GM19240 (cell line): ENCODE data around the gene TUBA4B.
A peak's percentile ranks its signal among the peaks of the same experiment; 100 is the strongest.

ENCODE experiments used
- DNase-seq: peaks from one replicate; pipeline ENCODE4 v3.0.0; 2011; ENCODE audit warnings: low spot score; ENCODE audit not compliant: insufficient read length

Gene TUBA4B

DNA sequence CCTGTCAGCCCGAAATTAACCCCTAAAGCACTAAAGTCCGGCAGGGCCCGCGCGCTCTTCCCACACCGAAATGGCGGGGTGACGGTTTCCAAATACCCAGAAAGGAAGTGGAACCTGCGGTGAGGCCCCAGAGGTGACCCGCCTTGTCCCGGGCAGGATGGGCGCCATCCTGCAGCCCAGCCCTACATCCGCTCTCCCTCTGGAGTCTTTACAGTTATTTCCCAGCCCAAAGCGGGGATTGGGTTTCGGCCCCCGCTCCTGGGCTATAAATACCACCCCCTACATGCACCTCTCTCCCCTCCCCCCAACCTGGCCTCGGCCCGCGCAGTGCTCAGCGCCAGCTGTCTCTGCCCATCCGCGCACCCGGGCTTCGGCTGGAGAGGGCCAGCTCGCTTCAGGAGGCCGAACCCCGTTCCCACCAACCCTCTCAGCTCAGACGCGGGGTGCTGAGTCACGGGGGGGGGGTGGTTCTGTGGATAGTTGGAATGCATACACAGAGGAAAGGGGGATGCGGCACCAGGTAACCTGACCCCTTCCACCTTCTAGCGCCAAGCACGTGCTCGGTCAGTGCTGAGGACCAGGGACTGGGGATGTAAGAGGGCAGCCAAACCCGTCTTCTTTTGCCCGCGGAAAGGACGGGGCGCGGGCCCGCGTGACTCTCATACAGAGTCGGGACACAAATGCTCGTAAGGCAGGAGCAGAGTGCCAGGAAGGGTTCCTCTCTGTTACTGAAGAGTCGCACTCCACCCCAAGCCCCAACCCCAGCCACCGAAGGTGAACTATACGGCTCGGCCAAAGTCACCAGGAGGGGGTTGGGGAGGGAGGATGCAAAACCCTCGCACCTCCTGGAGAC lies at the start of gene TUBA4B:
TUBA4B (plus strand) TSS at position 344 of the 853 bp plus-strand sequence; CDS start at position 509, 165 bp downstream.
- DNase-seq, result no peak

DNA sequence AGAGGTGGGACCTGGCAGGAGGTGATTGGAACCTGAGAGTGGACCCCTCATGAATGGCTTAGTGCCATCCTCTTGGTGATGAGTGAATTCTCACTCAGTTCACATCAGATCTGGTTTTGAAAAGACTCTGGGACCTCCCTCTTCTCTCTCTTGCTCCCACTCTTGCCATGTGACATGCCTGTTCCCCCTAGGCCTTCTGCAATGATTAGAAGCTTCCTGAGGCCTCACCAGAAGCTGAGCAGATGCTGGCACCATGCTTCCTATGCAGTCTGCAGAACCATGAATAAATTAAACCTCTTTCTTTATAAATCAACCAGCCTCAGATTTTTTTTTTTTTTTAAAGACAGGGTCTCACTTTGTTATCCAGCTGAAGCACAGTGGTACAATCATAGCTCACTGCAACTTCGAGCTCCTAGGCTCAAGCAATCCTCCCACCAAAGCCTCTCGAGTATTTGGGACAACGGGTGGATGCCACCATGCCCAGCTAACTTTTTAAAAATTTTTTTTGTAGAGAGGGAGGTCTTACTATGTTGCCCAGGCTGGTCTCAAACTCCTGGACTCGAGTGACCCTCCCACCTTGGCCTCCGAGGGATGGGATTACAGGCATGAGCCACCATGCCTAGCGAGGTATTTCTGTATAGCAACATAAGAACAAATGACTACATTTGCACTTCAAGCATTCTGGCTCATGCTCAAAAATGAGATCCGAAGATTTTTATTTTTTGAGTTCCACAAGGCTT lies 48.4 kb upstream of the TUBA4B start:
- no peak for DNase-seq

DNA sequence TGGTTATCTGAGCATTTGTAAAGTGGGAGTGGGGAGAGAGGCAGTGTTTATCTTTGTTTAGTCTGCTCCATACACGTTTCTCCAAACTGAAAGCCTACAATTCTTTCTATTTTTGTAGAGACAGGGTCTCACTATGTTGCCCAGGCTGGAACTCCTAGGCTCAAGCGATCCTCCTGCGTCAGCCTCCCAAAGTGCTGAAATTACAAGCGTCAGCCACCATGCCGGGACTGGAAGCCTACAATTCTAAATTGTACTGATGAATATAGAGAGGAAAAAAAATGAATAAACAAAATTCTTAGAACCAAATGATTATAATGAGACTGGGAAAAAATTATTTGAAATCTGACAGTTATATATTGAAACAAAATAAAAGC lies 47.9 kb upstream of the TUBA4B start:
- DNase-seq, result no peak

DNA sequence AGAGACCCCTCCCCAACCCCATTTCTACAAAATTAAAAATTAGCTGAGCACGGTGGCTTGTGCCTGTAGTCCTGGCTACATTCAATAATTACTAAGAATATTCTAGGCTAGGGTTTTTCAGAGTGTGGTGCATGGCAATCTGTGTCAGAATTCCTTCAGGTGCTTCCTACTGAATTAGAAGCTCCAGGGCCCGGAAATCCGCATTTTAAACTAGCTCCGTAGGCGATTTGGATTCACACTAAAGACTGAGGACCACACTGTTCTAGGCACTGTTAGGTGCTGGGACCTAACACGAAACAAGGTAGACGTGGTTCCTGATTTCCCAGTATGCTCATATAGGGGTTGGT lies 47.1 kb upstream of the TUBA4B start:
- no peak for DNase-seq

DNA sequence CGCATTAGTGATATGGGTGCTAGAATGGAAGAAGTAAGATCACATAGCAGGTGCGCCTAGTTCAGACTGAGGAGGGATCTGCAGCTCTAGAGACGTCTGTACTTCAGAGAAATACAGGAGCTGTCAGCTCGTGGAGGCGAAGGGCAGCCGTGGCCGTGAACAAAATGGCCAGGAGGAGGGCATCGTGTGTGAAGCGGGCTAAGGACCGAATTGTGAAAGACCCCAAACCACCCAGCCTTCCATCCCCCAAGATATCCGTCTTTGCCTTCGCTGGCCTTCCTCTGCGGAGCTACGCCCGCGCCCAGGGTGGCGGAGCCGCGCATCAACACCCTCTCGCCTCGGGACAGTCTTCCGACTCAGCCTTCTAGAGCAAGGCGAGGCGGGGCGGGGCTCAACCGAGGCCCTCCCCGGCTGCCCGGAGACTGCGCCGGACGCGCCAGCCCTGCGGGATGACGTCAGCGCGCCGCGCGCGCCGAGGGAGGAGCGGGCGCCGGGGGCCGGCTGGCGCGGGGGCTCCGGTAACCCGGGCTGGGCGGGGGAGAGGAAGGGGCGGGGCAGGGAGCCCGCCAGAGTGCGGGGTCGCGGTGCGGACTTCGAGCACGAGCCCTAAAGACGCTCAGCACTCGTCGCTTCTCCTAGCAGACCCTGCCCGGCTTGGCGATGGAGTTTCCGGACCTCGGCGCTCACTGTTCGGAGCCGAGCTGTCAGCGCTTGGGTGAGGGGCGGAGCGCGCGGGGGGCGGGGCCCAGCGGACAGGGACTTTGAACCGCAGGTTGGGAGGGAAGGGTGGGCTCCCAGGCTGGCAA lies 46.5 kb upstream of the TUBA4B start, which contains the start of gene ZFAND2B:
ZFAND2B (plus strand) TSS at position 455 of the 806 bp plus-strand sequence; CDS start at position 661, 206 bp downstream.
- peak; percentile 97 for DNase-seq

DNA sequence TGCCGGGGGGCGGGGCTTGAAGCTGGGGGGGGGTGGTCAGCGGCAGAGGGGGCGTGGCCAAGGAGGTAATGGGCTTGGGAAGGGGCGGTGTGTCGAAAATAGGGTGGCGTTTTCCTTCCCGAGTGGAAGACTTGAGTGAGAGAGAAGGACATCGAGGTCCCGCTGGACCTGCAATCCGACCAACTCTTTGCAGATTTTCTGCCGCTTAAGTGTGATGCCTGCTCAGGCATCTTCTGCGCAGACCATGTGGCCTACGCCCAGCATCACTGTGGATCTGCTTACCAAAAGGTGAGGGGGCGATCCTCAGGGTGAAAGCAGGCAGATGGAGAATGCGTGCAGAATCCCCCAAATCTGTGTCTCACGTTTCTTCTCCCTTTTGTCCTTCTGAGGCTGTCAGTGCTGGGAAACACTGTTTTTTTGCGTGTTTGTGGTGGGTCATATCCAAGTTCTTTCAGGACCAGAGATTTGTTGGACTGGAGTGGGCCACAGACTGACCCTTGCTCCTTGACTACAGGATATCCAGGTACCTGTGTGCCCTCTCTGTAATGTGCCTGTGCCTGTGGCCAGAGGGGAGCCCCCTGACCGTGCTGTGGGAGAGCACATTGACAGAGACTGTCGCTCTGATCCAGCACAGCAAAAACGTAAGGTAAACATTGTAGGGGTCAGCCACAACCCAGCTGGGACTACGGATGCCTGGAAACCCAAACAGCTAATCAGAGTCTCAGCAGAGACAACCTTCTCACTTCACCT lies 45.7 kb upstream of the TUBA4B start:
- no peak for DNase-seq

DNA sequence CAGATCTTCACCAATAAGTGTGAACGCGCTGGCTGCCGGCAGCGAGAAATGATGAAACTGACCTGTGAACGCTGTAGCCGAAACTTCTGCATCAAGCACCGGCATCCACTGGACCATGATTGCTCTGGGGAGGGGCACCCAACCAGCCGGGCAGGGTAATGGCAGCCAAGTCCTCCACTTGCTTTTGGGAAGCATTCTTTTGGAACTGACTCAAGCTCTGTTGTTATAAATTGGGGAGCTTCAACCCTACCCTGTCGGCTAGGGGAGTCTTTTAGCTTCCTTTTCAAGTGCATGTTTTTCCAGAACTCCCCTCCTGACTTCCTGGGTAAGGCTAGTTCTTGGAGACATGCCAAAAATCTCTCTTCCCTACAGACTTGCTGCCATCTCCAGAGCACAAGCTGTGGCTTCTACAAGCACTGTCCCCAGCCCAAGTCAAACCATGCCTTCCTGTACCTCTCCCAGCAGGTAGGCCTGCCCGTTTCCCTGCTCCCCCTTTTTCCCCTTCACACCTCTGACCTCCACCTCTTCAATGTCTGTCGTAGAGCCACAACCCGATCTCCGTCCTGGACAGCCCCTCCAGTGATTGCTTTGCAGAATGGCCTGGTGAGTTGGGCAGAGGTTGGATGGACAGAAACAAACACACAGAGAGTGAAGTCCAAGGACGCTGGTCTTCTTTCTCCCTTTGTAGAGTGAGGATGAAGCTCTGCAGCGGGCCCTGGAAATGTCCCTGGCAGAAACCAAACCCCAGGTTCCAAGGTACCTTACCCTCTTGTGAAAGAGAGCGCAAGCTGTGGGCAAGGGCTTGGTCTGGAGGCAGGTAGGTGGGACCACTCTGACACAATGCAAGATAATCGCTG lies 44.9 kb upstream of the TUBA4B start:
- DNase-seq, result no peak

DNA sequence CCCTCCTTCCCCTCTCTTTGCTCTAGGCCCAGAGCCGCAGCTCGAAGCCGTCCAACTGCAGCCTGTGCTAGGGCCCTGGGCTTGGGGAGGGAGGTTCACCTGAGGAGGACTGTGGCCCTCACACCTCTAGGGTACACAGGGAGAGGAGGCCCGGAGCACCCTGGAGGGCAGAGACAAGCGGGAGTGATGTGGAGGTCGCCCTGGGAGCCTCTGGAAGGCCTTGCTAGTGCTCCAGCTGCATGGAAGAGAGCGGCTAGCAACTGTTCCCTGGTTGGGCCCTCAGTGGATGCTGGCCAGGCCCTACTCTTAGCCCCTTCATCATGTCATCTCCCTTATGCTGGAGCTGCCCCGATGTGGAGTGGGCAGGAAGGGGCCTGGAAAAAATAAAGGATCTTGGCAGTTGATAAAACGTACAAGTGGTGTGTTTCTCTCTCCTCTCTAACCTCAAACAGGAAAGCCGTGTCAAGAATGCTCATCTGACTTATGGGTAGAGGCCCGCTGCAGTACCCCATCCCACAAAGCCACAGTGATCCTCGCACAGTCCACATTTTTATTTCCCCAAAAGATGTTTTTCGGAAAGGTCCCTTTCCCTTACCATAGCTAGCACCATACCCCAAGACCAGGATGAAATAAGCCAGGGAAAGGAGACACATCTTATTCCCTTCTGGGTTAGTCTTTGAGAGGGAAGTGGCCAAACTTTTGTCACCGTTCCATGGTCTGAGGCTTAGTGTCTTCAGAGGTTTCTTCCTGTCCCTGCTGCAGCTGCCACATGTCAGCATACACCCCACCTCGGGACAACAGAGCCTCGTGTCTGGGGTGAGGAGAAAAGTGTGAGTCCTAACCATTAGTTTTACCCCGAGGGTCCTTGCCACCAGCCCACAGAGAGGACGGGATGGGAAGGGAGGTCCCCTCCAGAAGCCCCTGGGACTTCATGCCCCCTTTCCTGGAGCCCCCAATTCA lies 43.5 kb upstream of the TUBA4B start:
- no peak for DNase-seq

DNA sequence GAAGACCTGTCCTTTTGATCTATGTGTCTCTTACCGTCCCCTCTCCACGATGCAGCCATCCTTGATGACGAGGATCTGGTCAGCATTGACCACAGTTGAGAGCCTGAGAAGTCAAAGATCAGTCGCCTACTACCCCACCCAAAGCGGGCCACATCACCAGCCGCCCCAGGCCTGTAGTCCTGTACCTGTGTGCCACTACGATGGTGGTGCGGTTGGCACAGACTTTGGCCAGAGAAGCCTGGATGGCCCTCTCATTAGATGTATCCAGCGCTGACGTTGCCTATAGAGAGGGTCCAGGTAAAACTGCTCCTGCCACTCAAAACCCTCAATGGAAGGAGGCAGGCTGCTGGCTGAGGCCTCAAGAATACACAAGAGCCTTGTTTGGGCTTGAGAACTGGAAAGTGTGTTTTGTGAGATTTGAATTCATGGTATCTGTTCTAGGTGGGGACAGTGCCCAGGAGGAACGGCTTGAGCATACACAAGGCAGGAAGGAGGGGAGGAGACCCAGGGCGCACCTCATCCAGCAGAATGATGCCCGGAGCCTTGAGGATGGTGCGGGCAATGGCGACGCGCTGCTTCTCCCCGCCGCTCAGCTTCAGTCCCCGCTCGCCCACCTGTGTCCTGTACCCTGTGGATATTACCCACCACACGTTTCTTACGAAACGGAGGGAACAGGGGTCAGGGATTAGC lies 42.7 kb upstream of the TUBA4B start:
- DNase-seq, result no peak

DNA sequence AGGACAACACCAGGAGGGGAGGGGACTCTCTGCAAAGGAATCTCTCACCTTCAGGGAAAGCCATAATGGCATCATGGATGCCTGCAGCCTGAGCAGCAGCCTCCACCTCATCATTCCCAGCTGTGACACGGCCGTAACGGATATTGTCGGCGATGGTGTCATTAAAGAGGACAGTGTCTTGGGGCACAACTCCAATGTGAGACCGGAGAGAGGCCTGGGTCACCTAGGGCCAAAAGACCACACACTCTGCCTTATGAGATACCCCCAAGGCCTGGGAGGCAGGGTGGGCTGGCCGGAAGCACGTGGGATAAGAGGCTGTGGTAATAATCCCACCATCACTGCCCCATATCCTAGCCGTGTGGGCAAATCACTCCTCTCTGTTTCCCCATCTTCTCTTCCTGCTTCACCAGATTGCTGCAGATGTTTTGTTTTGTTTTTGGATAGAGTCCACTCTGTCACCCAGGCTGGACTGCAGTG lies 42.1 kb upstream of the TUBA4B start:
- DNase-seq, result no peak

DNA sequence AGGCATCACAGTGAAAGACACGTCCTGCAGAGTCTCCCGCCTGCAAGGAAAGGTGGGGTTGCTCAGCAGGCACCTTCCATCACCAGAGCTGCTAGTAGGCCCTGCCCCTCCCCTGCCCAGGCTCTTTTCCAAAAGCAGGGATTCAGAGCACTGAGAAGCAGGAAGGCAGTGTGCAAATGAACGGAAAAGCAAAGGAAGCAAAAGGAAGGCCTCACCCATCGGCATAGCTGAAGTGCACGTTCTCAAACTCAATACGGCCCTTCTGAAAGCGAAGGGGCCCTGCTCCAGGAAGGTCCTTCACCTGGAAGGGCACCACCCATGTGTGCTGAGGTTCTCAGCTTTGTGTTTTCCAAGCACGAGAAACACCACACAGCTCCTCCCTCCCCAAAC lies 40.0 kb upstream of the TUBA4B start:
- no peak for DNase-seq

DNA sequence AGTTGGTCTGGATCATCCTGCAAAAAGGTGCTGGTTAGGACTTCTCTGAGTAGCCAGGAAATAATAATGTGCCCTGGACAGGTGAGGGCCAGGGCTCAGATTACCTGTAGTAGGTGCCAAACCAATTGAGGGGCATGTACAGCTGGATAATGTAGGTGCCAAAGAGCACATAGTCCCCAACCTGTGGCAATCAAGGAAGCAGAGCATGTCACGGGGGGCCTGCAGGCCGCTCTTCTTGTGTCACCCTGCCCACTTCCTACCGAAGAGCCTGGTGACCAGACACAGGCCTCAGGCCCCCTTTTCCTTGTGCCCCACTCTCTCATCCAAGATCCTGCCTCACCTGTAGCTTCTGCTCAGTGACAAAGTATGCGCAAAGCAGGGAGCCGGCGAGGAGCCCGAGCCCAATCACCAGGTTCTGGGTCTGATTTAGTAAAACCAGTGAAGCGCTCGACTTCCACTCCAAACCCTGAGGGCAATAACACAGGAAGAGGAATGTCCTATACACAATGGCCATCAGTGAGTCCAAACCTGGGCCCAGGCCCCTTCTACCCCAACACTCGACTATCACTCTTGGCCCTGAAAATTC lies 39.5 kb upstream of the TUBA4B start:
- DNase-seq, result no peak

DNA sequence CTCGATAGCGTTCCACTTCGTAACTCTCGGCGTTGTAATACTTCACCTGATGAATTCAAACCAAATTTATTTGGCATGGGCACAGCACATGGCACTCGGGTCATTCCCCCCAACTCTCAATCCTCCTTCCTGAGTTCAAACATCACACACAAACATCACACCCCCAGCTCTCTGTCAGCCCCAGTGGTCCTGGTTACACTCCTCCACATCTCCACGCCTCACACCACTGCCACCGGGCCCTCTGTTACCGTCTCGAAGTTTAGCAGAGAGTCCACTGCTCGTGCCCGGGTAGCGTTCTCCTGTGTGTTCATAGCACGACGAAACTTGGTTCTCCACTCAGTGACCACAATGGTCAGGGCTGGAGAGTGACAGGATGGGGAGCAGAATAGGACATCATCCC lies 38.9 kb upstream of the TUBA4B start:
- no peak for DNase-seq

DNA sequence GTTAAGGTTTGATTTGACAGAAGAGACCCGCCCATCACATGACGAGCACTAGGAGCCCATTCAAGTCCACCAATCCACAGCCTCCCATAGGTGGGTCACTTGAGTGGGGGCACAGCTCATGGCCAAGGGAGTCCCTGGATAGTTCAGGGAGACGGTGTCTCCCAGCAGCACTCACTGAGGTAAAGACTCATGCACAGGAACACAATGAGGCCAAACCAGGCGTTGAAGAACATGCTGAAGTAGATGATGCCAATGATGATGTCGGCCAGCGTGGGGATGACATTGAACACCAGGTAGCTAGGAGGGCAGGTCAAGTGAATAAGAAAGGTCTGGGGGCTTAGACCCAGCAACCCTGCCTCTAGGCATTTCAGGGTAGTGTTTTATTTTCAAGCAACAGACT lies 38.3 kb upstream of the TUBA4B start:
- DNase-seq, result no peak

DNA sequence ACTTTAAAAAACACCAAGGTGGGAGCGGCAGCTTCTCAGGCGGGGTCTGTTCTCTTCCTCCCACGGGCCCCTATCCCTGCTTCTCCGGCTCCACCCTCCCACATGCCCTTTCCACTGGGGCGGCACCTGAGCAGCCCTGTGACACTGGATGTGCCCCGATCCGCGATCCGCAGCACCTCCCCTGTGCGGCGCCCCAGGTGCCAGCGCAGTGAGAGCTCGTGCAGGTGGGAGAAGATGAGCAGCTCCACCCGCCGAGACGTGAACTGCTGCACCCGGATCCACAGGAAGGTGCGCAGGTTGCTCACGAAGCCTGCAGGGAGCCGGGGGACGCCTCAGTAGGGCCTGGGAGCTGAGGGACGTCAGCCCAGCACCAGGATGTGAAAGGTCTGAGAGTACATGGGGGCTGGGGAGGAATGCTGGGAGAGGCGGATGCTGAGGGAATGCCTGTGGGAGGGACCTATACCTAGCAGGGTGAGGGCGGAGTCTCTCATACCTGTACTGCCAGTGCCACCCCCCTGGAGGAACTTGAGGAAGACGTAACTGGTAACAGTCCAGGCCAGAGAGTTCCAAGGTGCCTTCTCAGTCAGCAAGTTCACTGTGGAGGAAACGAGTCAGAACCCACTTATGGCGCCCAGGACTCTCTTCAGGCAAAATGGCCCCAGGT lies 37.0 kb upstream of the TUBA4B start:
- DNase-seq, result no peak

DNA sequence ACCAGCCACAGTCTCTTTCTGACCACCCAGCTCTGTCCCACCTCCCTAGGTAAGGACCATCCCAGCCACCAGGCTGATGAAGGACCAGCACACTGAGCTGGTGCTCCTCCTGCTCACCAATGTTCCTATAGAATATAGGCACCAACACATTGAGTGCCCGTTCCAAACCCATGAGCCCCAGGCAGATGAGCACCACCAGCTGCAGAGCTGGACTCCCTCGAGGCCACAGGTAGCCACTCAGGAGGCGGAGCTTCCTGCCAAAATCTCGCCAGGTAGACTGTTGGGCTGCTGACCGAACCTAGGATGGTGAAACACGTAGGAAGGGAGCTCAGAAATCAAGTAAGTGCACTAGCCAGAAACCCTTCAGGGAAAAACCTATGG lies 36.5 kb upstream of the TUBA4B start:
- DNase-seq, result no peak

DNA sequence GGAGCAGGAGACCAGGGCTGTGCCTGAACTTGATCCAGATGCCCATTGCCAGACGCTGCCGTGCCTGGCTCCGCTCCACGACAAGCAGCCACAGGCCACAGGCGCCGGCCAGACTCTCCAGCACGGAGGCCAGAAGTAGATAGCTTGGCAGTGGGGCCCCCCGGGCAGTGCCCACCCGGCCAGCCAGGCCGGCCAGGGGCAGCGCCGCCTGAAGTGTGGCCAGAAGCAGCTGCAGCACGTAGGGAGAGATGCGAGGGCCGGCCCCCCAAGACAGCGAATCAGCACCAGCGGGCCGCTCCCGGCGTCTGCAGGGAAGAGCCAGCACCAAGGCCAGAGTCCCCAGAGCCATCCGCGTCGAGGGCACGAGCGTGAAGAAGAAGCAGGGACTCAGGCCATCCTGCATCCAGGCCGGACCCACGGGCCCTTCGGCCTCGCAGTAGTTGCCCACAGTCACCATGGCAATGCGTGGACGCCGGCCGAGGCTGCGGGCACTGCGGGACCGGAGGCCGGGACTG lies 34.8 kb upstream of the TUBA4B start:
- no peak for DNase-seq
